ENCODE measurements around the gene CREB5.

- TF ChIP-seq POLR2AphosphoS5 (IDR thresholded peaks at IDR 0.05; ENCODE audit: low read depth, low read length) (no peak), POLR2A (IDR thresholded peaks at IDR 0.05; ENCODE audit: low read depth, low read length) (no peak), TAF1 (IDR thresholded peaks at IDR 0.05; ENCODE audit: borderline replicate concordance, low read depth, low read length) (no peak)
Observed at GRCh38 chr7:28619256-28619655, 206.9 kb downstream of the CREB5 start.

All from GM12892 (cell line).